NCI-H1048 (cell line): ENCODE measurements around the gene ANKMY2.

Source experiments
- DNase-seq: peaks from one replicate; lab custom pipeline; 2025; lab: John Stamatoyannopoulos, UW

ANKMY2 gene

DNA sequence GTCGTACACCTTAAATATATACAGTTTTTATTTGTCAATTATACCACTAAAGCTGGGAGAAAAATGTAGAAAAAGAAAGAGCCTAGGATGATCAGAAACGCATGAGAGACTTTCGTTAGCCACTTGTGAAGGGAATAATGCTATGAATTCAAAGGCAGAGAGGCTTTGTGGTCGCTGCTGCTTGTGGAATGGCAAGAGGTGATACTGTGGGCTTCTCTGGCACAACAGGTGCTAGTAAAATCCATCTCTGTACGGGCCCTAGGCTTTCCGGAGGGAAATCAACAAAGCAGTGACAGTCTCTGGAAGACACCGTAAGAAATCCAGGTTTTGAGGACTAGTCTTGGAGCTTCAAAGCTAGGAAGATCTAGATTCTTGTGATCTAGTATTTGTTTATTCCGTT is 66.3 kb downstream of the ANKMY2 start:
- DNase-seq = no peak

- no peak for DNase-seq
Observed at GRCh38 chr7:16571941-16572340, 73.6 kb downstream of the ANKMY2 start.

DNA sequence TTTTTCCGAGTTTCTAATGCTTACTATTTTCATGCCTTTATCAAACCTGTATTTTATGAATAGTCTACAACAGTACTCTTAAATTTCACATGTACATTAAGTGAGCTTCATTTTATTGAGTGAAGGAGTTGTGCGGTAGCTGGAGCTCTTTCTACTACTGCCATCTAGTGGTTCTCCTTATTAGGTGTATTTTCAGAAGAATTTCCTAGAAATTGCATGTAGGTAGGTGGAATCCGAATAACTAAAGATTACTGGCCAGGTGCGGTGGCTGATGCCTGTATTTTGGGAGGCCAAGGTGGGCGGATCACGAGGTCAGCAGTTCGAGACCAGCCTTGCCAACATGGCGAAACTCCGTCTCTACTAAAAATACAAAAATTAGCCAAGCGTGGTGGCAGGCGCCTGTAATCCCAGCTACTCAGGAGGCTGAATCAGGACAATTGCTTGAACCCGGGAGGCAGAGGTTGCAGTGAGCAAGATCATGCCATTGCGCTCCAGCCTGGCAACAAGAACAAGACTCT is 80.6 kb downstream of the ANKMY2 start:
- peak; percentile 52 for DNase-seq

DNA sequence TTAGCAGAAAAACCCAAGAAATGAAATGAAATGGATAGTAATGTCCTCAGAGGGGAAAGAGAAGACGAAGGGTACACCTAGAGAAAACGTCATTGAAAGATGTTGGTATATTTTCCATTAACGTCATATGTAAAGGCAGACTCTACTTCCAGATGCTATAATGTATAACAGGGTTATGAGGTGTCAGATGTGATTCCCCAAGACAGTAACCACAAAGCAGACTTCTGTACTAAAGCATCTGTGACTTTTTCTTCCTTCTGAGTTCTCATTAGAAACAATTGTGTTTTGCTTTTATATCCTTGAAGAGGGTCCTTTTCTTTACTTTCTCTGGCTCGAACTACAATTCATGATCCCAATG is 81.6 kb downstream of the ANKMY2 start:
- no peak for DNase-seq

- DNase-seq = peak; percentile 84
Observed at GRCh38 chr7:16563281-16564022, 82.1 kb downstream of the ANKMY2 start.

GRCh38 chr7:16562456-16563220 is 82.9 kb downstream of the ANKMY2 start:
- DNase-seq = no peak

- DNase-seq = no peak
Observed at GRCh38 chr7:16561943-16562342, 83.6 kb downstream of the ANKMY2 start.

DNA sequence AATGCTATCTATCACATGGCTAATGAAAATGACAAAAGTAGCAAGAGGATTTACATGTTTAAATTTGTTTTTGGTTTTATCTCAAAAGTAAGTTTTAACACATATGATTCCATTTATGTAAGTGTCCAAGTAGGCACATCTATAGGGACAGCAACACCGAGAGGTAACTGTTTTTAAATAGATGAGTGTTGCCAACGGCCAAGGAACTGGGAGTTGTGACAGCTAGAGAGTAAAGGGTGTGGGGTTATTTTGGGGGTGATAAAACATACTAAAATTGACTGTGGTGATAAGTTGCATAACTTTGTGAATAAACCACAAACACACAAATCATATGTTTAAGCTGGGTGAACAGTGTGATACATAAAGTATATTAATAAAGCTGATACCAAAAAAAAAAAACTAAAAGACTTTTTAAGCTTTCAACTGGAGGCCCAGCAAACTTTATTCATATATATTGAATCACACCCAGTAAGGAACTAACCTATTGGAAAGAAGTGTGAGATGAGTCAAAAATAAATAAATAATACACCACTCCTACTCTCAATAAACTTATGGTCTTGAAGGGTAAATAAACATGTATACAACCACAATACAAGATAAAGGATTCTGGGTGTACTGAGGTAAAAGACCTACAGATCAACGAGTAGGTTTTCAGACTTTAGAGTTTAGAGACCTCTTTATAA is 85.9 kb downstream of the ANKMY2 start:
- DNase-seq = no peak

DNA sequence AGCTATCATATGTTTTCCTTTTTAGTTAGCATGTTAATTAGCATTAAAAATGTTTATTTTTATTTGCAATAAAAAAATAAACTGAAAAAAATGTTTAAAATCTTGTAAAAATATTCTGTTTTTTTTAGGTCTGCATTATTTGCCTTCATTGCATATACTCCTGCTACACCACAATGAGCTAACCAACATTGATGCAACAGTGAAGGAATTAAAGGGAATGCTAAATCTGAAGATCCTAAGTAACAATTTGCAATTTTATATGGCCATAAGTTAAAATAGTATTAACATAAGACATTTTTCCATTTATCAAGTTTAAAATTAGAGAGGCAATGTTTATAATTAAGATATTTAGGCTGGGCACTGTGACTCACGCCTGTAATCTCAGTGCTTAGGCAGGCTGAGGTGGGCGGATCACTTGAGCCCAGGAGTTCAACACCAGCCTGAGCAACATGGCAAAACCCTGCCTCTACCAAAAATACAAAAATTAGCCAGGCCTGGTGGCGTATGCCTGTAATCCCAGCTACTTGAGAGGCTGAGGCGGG is 86.7 kb downstream of the ANKMY2 start:
- no peak for DNase-seq

GRCh38 chr7:16556359-16556758 is 89.2 kb downstream of the ANKMY2 start:
- no peak for DNase-seq

DNA sequence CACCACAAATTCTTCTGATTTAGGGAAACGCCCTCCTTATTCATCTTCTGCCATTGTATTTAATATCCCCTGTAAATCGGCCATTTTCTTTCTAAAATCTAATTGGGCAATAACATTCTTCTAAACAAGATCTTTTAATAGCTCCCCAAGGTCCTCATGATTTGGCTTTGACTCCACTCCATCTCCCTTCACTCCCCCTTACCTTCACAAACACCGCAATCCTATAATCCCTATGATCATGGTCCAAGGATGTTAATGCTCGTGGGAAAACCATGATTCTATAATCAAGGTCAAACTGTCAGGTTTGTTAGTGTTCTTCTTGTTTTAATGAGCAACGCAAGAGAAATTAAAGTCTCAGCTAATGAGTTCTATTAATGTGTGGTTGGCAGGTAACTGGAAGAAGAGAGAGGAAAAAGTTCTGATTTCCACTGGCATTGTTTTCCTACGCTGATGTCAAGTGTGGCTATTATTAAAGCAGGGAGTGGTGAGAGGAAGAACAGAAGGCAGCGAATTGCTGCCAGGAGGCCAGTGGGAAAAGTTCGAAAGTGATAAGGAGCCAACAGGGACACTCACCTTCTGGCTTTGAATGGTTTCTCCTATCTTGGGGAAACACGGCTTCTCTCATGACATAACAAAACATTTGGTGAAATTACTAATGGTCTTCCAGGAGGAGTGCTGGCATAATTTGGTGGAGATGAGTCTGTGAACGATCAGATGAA is 90.9 kb downstream of the ANKMY2 start:
- no peak for DNase-seq

DNA sequence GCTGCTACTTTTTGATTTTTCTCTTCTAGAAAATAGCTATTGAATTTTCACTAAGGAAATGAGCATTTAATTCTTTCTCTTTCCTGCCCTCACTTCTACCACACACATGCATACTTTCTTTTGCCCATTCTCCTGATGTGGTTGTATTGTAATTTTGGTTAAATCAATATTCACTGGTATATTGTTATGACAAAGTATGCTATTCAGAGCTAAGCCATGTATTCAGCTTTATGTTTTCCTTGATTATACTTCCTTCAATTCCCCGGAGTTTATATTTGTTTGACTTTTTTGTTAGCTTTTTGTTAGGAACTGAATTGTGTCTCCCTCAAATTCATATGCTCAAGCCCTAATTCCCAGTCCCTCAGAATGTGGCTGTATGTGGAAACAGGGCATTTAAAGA is 94.9 kb downstream of the ANKMY2 start:
- no peak for DNase-seq
